Tibial nerve (tissue), 4 donors: ENCODE measurements around the gene AP1B1.
"Not testable (repeated sequence)": the region's sequence is repeated elsewhere in the genome, so short reads cannot be mapped to it uniquely, and the experiment has no call there.

ENCODE experiments used
- CTCF ChIP-seq, 5 experiments: fragments of 200-600 bp in 3 of 5; fragments of 450-650 bp in 2 of 5; sonication (generic) in 3 of 5; IDR thresholded peaks; one replicate each; pipeline ENCODE4 v1.5.1; 2016 to 2019; ENCODE audit warnings: antibody characterized with exemption in 5 of 5, mild to moderate bottlenecking in 3 of 5, moderate library complexity in 2 of 5
- EP300 ChIP-seq, 2 donors: sonication (generic); formaldehyde crosslinking; IDR thresholded peaks; one replicate each; pipeline ENCODE4 v1.6.1; 2017; ENCODE audit warnings: antibody characterized with exemption in 2 of 2, mild to moderate bottlenecking in 1 of 2
- POLR2A ChIP-seq, 2 donors: fragments of 450-650 bp; IDR thresholded peaks; one replicate each; pipeline ENCODE4 v1.6.1; 2017; ENCODE audit warnings: antibody characterized with exemption in 2 of 2, mild to moderate bottlenecking in 2 of 2, moderate library complexity in 2 of 2

GRCh38 chr22:29357193-29357890, 31.0 kb downstream of the AP1B1 start:
- TF ChIP-seq CTCF, POLR2A, EP300 (IDR thresholded peaks at IDR 0.05): not testable (repeated sequence)
